Stimulated activated CD4-positive, alpha-beta T cell treated with anti-CD3 and anti-CD28 coated beads, Interleukin-15, amount 100 ng/mL, for 1 hour (primary cell): ENCODE measurements around the gene CYP2A6.
"Not testable (repeated sequence)": the region's sequence is repeated elsewhere in the genome, so short reads cannot be mapped to it uniquely, and the experiment has no call there.

Source experiments
- DNase-seq, 2 donors: peaks; one replicate each; pipeline ENCODE4 v3.0.0-alpha.2; 2020; ENCODE audit warnings: low read depth in 1 of 2, low spot score in 1 of 2

Gene CYP2A6

DNA sequence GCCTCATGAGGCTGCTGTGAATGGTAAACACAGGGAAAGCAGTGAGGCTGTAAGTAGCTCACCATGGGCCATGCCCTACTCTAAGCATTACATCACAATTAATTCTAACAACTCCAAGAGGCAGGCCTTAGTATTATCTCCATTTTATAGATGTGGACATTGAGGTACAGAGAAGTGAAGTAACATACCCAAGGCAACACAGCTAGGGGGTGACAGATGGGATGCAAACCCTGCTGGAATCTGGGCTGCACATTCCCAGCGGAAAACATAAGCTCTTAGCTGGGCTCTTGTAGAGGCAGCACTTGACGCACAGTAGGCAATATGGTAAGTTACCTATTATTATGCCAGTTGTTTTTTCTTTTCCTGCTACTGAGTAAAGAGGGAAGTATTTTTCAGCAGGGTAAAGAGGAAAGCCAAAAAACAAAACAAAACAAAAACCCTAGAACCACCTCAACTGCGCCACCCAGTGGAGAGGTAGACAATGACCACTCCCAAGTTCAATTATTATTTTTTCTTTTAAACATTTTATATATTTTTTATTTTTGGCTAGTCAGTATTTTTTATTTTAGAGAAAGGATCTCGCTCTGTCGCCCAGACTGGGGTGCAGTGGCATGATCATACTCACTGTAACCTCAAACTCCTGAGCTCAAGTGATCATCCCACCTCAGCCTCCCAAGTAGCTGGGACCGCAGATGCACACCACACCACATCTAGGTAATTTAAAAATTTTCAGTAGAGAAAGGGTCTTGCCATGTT is 30.6 kb downstream of the CYP2A6 start:
- DNase-seq, result peak in 1 of 2 donors; percentile 47

DNA sequence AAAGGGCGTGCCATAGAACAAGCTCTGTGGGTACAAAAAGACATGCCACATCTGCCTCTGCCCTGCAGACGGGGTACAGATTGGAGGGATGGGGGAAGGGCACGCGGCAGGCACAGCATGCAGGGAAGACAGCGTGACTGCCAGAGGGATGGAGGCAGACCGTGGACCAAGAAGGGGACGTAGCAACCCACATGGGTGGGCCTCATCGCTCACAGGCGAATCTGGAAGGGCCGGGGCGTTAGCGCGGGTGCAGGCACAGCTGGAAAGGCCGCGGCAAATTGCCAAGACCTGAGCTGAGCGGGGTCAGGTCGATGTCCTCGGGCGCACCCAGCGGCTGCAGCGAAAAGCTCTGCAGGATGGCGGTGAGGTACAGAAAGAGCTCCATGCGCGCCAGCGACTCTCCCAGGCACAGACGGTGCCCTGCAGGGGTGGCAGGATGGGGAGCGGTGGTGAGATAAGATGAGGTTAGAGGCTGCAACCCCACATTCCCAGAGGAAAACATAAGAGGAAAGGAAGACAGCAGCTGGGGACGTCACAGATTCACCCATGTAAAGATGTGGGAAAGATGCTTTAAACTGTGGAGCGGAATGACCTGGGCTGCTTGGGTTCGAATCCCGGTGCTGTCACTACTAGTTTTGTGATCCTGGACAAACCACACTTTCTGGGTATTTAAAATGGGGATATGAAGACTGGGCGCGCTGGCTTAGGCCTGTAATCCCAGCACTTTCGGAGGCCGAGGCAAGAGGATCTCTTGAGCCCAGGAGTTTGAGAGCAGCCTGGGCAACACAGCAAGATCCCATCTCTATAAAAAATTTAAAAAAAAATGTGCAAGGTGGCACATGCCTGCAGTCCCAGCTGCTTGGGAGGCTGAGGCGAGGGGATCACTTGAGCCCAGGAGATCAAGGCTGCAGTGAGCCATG is 31.5 kb downstream of the CYP2A6 start:
- peak; percentile 55 to 67 for DNase-seq

DNA sequence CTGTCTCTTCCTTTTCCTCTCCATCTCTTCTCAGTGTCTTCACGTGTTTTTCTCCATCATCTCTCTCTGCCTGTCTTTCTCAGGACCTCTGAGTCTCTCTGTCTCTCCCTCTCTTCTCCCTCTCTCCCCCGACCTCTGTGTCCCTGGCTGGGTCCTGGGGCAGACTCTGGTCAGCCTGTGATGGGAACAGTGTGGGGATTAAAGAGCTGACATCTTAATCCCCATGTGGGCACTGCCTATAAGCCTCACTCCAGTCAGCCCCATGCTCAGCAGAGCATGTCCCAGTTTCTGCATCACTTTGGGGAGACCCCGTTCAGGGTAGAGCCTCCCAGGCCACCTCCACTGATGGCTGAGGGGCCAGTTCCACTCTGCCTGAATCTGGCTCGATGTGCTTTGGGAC is 35.0 kb downstream of the CYP2A6 start:
- DNase-seq, result no peak

DNA sequence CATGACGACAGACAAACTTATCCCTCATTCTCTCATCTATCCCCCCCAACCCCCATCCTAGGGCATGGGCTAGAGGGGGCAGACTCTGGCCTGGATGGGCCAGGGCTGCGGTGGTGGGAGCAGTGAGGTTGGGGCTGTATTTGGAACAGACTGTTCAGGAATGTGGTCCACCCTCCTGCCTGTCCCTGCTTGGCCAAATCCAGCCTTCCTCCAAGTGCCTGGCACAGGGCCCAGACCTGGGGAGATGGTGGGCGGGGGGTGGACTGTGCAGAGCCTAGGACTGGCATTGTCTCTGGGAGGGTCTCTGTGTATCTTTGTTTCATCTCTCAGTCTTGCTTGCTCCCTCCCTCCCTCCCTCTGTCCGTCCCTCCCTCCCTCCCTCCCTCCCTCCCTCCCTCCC is 37.1 kb downstream of the CYP2A6 start:
- no peak for DNase-seq

GRCh38 chr19:40812571-40812970 is 37.7 kb downstream of the CYP2A6 start:
- not testable (repeated sequence) for DNase-seq

GRCh38 chr19:40811478-40812341 is 38.5 kb downstream of the CYP2A6 start:
- DNase-seq, result no peak

- DNase-seq, result not testable (repeated sequence)
Measured at GRCh38 chr19:40810649-40811408, 39.4 kb downstream of the CYP2A6 start.

DNA sequence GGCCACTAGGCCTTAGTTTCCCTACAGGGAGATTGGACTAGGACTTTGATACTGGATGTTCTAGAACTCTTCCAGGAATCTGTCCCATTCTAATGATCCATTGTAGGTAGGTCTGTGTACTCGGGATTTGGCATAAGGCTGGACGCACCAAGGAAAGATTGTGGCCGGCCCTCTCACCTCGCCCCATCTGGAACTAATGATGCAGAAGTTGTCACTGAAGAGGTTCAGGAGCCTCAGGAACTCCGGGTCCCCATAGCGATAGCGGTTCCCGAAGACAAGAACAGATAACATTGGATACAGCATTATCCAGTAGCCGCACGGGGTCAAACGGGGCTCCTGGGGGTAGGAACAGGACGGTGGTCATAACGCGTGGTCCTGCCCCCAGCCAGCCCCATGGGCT is 40.1 kb downstream of the CYP2A6 start:
- no peak for DNase-seq

- no peak for DNase-seq
Measured at GRCh38 chr19:40809358-40810086, 40.7 kb downstream of the CYP2A6 start.

DNA sequence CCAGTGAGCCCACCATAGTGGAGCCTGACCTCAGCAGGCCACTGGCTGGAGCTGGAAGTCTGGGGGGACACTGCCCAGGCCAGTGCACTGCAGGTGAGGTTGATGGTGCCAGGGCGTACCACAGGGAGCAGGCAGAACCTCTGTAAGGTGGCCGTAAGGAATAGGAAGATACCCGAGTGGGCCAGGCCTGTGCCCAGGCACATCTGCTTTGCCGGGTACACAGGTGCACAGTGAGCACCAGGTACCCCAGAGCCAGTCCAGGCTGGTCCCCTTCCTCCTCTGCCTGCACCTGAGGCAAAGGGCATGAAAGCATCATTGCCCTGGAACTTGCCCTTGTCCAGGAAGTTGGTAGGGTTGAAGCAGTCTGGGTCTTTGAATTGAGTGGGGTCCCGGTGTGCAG is 41.8 kb downstream of the CYP2A6 start:
- DNase-seq, result no peak

GRCh38 chr19:40808021-40808325 is 42.3 kb downstream of the CYP2A6 start:
- no peak for DNase-seq

DNA sequence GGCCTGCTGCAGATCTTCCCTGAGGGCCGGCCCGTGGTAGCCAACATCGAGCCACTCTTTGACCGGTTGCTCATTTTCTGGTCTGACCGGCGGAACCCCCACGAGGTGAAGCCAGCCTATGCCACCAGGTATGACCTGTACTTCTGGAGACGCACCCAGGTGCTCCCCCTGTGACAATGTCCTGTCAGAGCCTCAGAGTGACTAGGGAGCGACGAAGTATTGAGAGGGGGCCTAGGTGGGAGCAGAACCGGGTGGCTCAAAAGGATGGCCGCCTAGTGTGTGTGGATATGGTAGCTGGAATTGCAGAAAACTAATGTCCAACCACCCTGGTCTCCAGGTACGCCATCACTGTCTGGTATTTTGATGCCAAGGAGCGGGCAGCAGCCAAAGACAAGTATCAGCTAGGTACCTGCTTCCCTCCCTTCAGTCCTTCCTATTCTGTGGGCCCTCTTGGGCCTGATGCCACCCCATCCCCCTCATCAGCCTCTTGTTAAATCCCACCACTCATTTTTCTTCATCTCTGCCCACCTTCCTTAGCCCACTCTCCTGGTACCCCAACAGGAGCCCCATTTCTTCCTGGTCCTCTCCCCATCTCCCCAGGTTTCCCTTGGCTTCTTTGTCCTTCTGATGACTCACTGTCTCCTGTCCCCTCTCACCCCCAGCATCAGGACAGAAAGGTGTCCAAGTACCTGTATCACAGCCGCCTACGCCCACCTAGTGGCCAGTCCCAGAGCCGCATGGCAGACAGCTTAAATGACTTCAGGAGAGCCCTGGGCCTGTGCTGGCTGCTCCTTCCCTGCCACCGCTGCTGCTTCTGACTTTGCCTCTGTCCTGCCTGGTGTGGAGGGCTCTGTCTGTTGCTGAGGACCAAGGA is 42.9 kb downstream of the CYP2A6 start:
- no peak for DNase-seq

DNA sequence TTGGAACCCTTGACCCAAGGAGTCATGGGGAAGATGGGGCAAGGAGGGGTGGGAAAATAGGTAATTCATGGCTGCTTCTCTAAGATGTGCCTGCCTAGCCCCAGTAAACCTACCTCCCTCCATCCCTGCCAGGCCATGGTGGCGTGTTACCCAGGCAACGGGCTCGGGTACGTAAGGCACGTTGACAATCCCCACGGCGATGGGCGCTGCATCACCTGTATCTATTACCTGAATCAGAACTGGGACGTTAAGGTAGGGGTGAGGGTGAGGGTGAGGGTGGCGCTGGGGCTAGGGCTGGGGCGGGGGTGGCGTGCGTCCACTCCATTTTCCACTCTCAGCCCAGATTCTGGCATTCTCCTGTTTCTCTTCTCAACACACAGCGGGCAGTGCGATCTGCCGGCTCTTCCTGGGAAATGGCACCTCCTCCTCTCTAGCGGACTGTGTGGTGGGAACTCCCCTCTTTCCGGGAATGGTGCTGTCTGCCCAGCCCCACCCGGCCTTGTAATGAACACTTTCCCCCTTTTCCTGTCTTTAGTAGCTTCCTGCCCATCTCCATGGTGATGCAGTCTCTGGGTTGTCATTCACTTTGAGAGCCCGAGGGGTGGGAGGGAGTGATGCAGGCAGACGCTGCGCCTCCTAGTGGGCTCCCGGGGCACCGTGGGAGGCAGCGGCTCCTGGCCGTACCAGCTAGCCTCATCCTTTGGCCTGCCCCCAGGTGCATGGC is 43.7 kb downstream of the CYP2A6 start:
- peak; percentile 60 to 63 for DNase-seq

DNA sequence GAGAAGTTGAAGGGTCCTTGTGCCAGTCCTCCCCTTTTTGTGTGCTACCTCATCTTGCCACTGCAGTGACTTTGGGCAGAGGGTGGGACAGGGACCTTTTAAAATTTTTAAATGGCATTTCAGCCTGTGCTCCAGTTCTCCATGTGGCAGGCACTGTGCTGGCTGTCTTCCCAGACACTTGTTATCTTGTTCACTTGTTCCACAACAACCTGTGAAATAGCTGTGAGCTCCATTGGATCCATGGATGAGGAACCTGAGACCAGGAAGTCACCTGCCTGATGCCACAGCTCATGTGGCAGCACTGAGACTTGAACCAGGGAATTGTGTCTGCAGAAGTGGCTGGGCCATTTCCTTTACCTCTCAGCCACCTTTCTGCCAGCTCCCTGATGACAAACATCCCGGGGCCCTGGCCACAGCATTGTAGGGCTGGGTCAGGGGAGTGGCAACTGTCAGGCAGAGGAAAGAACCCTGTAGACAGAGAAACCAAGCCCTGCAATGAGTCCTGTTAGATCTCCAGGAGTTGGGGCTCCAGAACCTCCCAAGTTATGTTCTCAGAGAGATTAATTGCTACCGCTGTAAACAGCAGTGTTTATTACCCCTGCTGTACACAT is 44.9 kb downstream of the CYP2A6 start:
- no peak for DNase-seq

DNA sequence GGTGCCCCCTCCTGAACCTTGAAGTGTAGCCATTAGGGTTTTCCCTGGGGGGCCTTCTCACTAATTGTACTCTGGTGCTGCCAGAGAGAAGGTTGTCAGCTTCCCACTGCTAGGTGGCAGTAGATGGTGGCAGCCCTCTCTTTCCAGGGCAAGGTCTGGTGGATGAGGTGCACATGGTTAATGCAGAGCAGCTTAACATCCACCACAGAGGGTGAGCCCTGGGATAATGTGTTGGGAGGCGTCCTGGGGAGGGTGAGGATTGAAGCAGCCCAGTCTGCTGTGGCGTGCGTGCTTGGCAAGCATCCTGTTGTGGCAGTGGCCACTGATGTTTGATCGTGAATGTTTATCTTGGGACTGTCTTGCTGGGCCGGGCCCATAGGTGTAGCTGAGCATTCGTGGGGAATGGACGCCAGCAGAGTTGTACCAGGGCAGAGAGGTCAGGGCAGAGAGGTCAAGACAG is 45.4 kb downstream of the CYP2A6 start:
- no peak for DNase-seq

DNA sequence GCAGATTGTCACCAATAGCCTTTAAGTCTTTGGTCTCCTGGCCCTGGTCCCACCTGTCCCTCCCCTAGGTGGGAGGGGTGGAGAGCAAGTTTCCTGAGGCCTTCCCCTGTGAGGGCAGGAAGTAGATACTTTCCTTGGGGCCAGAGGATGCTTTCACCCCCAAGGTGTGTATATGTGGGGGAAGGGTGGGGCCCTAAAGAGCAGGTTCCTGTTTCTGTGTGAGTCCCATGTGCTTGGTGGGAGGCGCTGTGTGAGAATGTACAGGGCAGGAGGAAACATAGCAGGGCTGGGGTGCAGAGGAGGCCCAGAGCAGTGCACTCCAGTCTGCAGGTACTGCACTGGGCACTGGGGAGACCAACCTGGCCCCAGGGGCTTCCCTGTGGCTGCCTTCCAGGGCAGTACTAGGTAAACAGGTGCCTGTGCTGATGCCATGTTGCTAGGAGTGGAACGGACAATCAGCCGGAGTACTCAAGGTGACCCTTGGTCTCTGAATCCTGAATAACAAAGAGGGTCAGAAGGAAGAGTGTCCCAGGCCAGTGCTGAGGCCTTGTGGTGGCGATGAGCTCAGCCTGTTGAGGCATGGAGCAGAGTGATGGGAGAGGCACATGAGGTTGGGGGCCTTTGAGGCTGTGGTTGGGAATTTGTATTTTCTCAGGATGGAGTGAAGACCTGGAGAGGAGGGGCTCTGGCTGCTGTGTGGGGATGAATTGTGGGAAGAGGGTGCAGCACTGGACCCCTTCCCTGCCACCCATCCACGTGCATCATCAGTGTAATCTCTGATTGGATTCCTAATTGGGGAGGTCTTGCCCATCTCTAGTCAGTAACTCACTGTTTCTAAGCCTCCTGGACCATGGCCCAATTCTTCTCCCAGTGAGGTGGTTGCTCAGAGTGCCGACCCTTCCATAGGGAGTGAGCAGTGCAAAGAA is 46.1 kb downstream of the CYP2A6 start:
- DNase-seq, result peak in 1 of 2 donors; percentile 43
